Measurements from ENCODE around the gene ADAMTS5.

The ADAMTS5 gene

DNA sequence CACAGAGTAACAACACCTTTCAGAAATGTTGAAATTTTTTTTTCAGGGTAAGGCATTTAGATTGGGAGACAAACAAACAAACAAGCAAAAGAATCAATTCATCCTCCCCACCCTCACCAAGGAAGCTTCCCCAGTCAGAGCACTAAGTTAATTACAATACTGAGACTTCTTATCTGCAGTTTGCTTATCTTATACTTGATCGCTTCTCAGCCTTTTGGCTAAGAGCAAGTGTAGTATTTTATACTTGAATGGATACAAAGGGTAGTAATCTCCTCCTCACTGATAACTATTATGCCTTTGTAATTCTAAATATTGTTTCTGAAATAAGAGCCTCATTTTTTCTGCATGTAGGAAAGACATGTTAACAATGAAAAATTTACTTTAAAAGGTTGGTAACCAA lies 54.4 kb downstream of the ADAMTS5 start:
- no peak for TF ChIP-seq JUND (IDR thresholded peaks at IDR 0.05; ENCODE audit: low read depth)
- DNase-seq (ENCODE audit: low read depth in 1 of 2, low spot score in 1 of 2), result no peak
- in situ Hi-C loops (cut with HindIII; ENCODE audit: low pct_unique_long_range_greater_than_20kb, low sequenced_read_pairs), result no loop called here

DNA sequence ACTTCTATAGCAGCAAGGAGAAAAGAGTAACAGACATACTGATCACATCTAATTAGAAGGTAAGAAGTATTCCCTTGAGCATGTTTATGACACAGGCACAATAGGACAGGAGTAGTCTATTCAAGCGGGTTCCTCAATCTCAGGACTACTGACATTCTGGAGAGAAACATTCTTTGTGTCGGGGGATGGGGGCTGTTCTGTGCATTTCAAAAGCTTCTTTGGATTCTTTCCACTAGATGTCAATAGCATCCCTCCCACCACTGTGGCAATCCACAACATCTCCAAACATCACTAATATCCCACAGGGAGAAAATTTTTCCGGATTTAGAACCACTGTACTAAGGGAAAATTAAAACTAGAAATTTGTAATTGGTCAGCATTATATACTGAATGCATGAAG lies 56.9 kb downstream of the ADAMTS5 start:
- in situ Hi-C loops (cut with HindIII; ENCODE audit: low pct_unique_long_range_greater_than_20kb, low sequenced_read_pairs), result no loop called here
- peak in 1 of 2 experiments; percentile 20 for DNase-seq (ENCODE audit: low read depth in 1 of 2, low spot score in 1 of 2)
- no peak for TF ChIP-seq JUND (IDR thresholded peaks at IDR 0.05; ENCODE audit: low read depth)

DNA sequence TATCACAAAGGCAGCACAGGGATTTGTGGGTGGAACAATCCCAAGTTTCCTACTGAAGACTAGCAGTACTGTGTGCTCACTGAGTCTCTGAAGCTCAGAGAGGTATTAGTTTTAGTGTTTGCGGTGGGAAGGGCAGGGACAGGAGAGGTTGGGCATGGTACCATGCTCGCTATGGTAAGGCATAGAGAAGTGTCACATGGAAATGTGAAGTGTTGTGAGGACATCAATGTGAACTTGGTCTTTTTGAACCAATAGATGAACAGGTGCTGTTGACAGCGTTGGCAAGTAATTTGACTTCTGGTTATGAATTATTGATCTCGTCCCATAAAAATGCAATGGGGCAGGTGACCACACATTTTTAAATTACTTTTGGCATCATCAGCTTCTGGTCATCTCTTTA lies 65.9 kb downstream of the ADAMTS5 start:
- DNase-seq (ENCODE audit: low read depth in 1 of 2, low spot score in 1 of 2), result no peak
- no peak for TF ChIP-seq JUND (IDR thresholded peaks at IDR 0.05; ENCODE audit: low read depth)
- in situ Hi-C loops (cut with HindIII; ENCODE audit: low pct_unique_long_range_greater_than_20kb, low sequenced_read_pairs), result no loop called here

DNA sequence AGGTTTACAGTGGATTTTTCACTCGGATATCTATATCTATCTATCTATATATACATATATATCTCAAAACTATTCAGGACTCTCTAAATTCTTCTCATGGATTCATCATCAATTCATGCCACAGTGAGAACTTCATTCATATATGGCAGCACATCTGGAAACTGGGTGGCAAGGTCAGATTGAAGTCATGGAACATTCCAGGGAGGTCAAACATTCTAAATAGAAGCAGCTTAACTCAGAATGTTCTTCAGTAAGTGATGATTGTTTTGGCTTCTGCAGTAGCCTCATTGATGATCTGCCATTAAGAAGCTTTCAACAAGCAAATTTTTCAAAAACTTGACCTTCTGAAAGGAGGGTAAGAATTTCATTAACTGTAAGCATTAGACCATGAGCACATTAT lies 74.7 kb downstream of the ADAMTS5 start:
- TF ChIP-seq JUND (IDR thresholded peaks at IDR 0.05; ENCODE audit: low read depth), result no peak

DNA sequence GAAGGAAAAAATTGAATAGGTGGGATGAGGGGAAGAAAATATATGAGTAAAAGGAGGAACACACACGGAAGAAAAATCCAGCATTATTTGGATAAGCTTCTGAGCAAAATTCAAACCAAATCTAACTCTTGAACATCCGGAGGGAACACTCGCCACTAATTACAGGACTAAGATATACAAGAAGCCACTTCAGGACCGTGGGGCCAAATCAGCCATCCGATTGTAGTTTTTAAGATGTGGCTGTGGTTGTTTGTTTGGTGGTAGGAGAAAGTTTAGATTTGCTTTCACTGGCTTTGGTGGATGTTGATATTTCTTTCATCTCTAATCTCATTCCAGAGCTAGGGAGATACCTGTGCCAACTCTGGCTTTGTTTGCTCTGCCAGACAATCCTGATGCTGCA lies 78.0 kb downstream of the ADAMTS5 start:
- in situ Hi-C loops (cut with HindIII; ENCODE audit: low pct_unique_long_range_greater_than_20kb, low sequenced_read_pairs), result no loop called here
- DNase-seq (ENCODE audit: low read depth in 1 of 2, low spot score in 1 of 2), result no peak
- TF ChIP-seq JUND (IDR thresholded peaks at IDR 0.05; ENCODE audit: low read depth), result no peak

More for the DNA sequence above, 74.7 kb downstream of the ADAMTS5 start:
- in situ Hi-C loops (cut with HindIII; ENCODE audit: low pct_unique_long_range_greater_than_20kb, low sequenced_read_pairs), result no loop called here
- DNase-seq (ENCODE audit: low read depth in 1 of 2, low spot score in 1 of 2), result no peak

DNA sequence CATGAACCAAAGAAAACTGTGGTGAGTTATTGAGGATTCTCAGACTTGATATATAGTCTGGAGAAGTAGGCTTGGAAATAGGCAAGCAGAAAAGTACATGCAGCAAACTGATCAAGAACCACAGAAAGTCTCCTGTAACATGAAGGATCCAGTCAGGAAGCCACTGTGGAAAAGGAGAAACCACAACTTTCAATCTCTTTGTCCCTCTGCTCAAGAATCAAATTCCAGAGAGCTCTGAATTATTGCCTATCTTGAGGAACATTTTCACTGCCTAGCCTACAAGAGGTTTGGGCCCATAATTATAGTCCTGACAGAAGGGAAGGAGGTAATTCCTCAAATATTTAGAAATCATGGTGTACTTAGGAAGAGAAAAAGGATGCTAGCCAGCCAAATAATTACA lies 78.6 kb downstream of the ADAMTS5 start:
- no peak for TF ChIP-seq JUND (IDR thresholded peaks at IDR 0.05; ENCODE audit: low read depth)
- DNase-seq (ENCODE audit: low read depth in 1 of 2, low spot score in 1 of 2), result no peak
- in situ Hi-C loops (cut with HindIII; ENCODE audit: low pct_unique_long_range_greater_than_20kb, low sequenced_read_pairs), result no loop called here

DNA sequence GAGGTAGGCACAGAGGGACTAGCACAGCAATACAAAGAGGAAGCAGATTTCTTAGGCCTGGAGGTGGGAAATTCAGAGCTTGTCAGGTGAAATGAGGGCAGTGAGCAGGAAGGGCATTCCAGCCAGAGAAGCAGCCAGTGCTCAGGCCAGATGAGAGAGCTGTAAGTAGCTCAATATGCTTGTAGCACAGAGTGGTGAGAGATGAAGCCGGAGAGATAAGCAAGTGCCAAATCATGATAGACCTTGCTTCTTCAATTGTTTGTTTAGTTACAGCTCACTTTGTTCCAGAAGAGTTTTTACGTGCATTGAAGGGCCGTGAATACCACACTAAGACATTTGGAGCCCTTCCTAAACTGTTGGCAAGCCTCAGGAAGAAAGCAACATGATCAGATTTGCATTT lies 79.6 kb downstream of the ADAMTS5 start:
- in situ Hi-C loops (cut with HindIII; ENCODE audit: low pct_unique_long_range_greater_than_20kb, low sequenced_read_pairs), result no loop called here
- no peak for TF ChIP-seq JUND (IDR thresholded peaks at IDR 0.05; ENCODE audit: low read depth)
- DNase-seq (ENCODE audit: low read depth in 1 of 2, low spot score in 1 of 2), result peak in 1 of 2 experiments; percentile 38

DNA sequence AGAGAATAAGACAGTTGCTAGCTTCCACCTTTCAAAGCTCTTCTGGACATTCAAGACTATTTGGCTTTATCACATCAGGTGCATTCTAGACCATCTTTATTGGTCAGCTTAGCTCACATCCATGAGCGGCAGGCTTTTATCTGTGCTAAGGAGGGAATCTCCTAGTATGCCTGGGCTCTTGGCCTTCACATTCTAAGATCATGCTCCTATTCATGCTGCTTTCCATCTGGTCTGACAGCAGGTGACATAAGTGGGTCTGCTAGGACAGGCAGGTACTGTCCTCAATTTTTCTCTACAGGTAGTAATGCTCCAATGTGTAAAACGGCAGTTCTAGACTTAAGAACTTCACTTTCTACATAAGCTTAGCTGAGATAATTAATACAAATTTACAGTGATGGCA lies 82.5 kb downstream of the ADAMTS5 start:
- no peak for DNase-seq (ENCODE audit: low read depth in 1 of 2, low spot score in 1 of 2)
- in situ Hi-C loops (cut with HindIII; ENCODE audit: low pct_unique_long_range_greater_than_20kb, low sequenced_read_pairs), result no loop called here
- no peak for TF ChIP-seq JUND (IDR thresholded peaks at IDR 0.05; ENCODE audit: low read depth)

DNA sequence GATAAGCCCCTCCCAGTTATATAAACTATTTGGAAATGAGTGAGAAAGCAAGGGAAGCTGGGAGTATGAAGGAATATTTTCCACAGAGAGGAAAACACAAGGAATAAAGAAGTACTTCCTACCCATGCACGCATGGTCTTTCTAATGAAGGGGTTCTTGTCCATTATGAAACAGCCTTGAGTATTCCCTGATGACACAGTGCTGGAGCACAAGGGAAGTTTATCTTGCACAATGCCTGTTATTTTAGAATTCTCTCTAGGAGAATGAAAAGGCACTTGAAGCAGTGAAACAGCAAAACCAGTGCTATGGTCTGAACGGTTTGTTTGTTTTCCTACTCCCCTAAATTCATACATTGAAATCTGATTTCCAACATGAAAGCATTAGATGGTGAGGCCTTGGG lies 83.1 kb downstream of the ADAMTS5 start:
- no peak for DNase-seq (ENCODE audit: low read depth in 1 of 2, low spot score in 1 of 2)
- in situ Hi-C loops (cut with HindIII; ENCODE audit: low pct_unique_long_range_greater_than_20kb, low sequenced_read_pairs), result no loop called here
- TF ChIP-seq JUND (IDR thresholded peaks at IDR 0.05; ENCODE audit: low read depth), result no peak

DNA sequence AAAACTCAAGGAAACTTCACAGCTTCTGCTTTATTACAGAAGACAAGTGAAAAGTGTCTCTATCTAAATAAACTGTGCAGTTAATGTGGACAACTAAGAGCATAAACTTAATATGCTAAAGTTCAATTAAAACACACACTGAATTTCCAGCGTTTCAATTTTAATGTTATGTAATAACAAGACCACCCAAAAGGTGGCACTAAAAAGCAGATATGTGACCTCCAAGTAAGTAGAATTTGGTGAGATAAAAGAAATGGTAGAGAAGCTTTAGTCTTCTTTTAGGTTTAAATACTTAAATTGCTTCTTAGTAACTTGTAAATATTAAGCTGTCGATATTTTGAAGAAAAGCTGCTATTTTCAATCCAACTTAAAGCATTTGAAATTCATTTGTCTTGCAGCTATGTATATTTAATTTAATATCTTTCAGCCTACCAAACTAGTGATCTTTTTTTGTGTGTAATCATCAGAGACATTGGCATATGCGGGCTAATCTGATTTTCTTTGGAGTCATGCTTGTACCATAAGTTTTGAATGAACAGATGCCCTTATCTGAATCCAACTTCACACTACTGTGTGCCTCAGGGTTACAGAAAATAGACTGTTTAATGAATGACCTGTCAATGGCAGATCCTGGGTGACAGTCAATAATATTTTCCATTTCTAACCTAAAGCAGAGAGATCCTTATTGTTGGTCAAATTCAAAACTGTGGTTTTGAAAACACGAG lies 85.2 kb downstream of the ADAMTS5 start:
- no peak for TF ChIP-seq JUND (IDR thresholded peaks at IDR 0.05; ENCODE audit: low read depth)
- no peak for DNase-seq (ENCODE audit: low read depth in 1 of 2, low spot score in 1 of 2)
- in situ Hi-C loops (cut with HindIII; ENCODE audit: low pct_unique_long_range_greater_than_20kb, low sequenced_read_pairs), result no loop called here

DNA sequence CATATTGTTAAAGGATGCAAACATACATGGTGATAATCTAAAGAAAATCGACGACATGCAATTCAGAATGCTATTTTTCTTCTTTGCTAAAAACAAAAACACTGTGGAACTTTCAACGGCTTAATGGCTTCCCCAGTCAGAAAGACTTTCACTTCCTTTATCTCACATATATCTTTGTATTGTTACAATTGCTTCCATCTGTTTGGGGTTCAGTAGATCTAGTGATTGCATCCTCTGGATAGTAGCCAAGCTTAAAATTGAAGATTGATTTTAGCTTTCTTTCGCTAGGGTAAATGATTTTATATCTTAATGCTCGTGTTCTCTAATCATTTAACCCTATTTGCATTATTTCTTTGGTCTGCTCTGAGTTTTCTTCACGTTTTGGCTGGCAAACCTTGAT lies 89.9 kb downstream of the ADAMTS5 start:
- DNase-seq (ENCODE audit: low read depth in 1 of 2, low spot score in 1 of 2), result no peak
- no peak for TF ChIP-seq JUND (IDR thresholded peaks at IDR 0.05; ENCODE audit: low read depth)
- in situ Hi-C loops (cut with HindIII; ENCODE audit: low pct_unique_long_range_greater_than_20kb, low sequenced_read_pairs), result no loop called here

DNA sequence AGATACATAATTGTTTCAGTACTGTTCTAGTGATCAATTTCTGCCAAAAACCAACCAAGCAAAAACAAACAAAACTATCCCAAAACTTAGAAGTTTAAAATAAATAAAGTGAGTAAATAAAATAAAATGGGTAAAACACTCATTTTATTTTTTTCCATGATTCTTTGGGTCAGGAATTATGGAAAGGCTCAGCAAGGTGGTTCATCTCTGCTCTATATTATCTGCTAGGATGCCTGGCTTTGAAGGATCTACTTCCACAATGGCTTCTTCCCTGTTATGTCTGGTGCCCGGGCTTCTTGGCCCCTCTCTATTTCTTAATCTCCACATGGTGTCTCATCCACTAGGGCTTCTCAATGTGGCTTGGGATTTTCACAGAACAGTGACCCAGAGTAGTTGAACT lies 92.5 kb downstream of the ADAMTS5 start:
- in situ Hi-C loops (cut with HindIII; ENCODE audit: low pct_unique_long_range_greater_than_20kb, low sequenced_read_pairs), result no loop called here
- DNase-seq (ENCODE audit: low read depth in 1 of 2, low spot score in 1 of 2), result no peak
- TF ChIP-seq JUND (IDR thresholded peaks at IDR 0.05; ENCODE audit: low read depth), result no peak

Measured in T47D (cell line).